PC-9 (cell line): ENCODE data around the gene DCTD. TPM values are rescaled to one million over a fixed set of nuclear protein-coding genes. Genes with fewer than 3 reads are reported as not detected.

Source experiments
- BruUV-seq: library from RNA; stranded (reverse); fragments of 400-500 nt; replicated peaks from 2 replicates; lab custom pipeline; 2021; lab: Mats Ljungman, UMichigan
- CTCF ChIA-PET: fragments of 300-600 bp; sonication (Branson Sonifier 250); formaldehyde crosslinking; loops from one replicate; lab custom pipeline; 2022; ENCODE audit warnings: antibody characterized with exemption; lab: Charles Lee
- POLR2A ChIA-PET: fragments of 300-600 bp; sonication (Branson Sonifier 250); formaldehyde crosslinking; loops from one replicate; lab custom pipeline; 2022; ENCODE audit warnings: antibody characterized with exemption; ENCODE audit not compliant: unreplicated experiment; lab: Charles Lee
- DNase-seq, 2 experiments: peaks; one replicate each; pipeline versions ENCODE4 v3.0.0 to v3.0.0-alpha.2; 2015 to 2022; ENCODE audit warnings: mixed read lengths in 1 of 2
- H2AFZ ChIP-seq: fragments of 200-600 bp; sonication (generic); 2 replicates; pipeline ENCODE4 v1.8.1; 2017; ENCODE audit warnings: antibody characterized with exemption
- H3F3A ChIP-seq: fragments of 200-600 bp; sonication (generic); 2 replicates; pipeline ENCODE4 v1.8.1; 2017; ENCODE audit warnings: antibody characterized with exemption, mild to moderate bottlenecking, low read depth; ENCODE audit not compliant: insufficient read depth
- H3K27ac ChIP-seq: fragments of 200-600 bp; sonication (generic); 2 replicates; pipeline ENCODE4 v1.6.1; 2016; ENCODE audit warnings: mixed run types
- H3K27me3 ChIP-seq: fragments of 200-600 bp; sonication (generic); 2 replicates; pipeline ENCODE4 v1.6.1; 2016; ENCODE audit warnings: low read depth, mixed run types; ENCODE audit not compliant: insufficient read depth
- H3K36me3 ChIP-seq: fragments of 200-600 bp; sonication (generic); 2 replicates; pipeline ENCODE4 v1.6.1; 2016; ENCODE audit warnings: low read depth, mixed run types
- H3K4me1 ChIP-seq: fragments of 200-600 bp; sonication (generic); replicated peaks from 2 replicates; pipeline ENCODE4 v1.6.1; 2016; ENCODE audit warnings: mixed run types; ENCODE audit not compliant: insufficient read depth
- H3K4me2 ChIP-seq: fragments of 200-600 bp; sonication (generic); 2 replicates; pipeline ENCODE4 v1.6.1; 2017; ENCODE audit warnings: mixed run types
- H3K4me3 ChIP-seq: fragments of 200-600 bp; sonication (generic); 2 replicates; pipeline ENCODE4 v1.6.1; 2016; ENCODE audit warnings: mixed run types
- H3K79me2 ChIP-seq: fragments of 200-600 bp; sonication (generic); 2 replicates; pipeline ENCODE4 v1.6.1; 2017; ENCODE audit warnings: low read depth, mixed run types
- H3K9me2 ChIP-seq: fragments of 200-600 bp; sonication (generic); 2 replicates; pipeline ENCODE4 v1.8.1; 2017; ENCODE audit warnings: mild to moderate bottlenecking; ENCODE audit not compliant: insufficient read depth
- H3K9me3 ChIP-seq: fragments of 200-600 bp; sonication (generic); 2 replicates; pipeline ENCODE4 v1.8.1; 2016; ENCODE audit warnings: low read depth; ENCODE audit not compliant: insufficient read depth
- H4K20me1 ChIP-seq: fragments of 200-600 bp; sonication (generic); 2 replicates; pipeline ENCODE4 v1.8.1; 2017; ENCODE audit not compliant: insufficient read depth
- CTCF ChIP-seq: fragments of 200-600 bp; sonication (generic); conservative IDR thresholded peaks from 2 replicates; pipeline ENCODE4 v1.6.1; 2017; ENCODE audit warnings: mixed run types, antibody characterized with exemption, mild to moderate bottlenecking, moderate library complexity
- EZH2 ChIP-seq: fragments of 200-600 bp; sonication (generic); IDR thresholded peaks from 2 replicates; pipeline ENCODE4 v1.8.0; 2017; ENCODE audit warnings: antibody characterized with exemption, low read depth
- intact Hi-C: fragments of 100-400 bp; cut with micrococcal nuclease; formaldehyde crosslinking; loops from one replicate; pipeline ENCODE4 v1.10.0; 2022; ENCODE audit not compliant: unreplicated experiment
- total RNA-seq: library from RNA; stranded (reverse); gene quantifications from 2 replicates; pipeline ENCODE4 v1.2.3, GENCODE V29; 2021

DCTD gene
- total RNA-seq, 1 experiment from 2014 or later, result 116 TPM

- POLR2A ChIA-PET, result no interaction called here
- no peak for DNase-seq
- no TSS peak for BruUV-seq
- Histone ChIP-seq H3K27me3 (no peaks in the 10 kb centered on the region), H3K4me3 (no peak overlapping the region), H4K20me1 (no peaks in the 10 kb centered on the region), H3F3A (no peaks in the 10 kb centered on the region), H3K27ac (no peak overlapping the region), H3K4me1 (no peaks in the 10 kb centered on the region), H3K9me3 (no peaks in the 10 kb centered on the region), H2AFZ (no peak overlapping the region), H3K9me2 (no peaks in the 10 kb centered on the region), H3K36me3 (no peaks in the 10 kb centered on the region), H3K4me2 (no peak overlapping the region), H3K79me2 (no peaks in the 10 kb centered on the region)
- TF ChIP-seq EZH2 (no peak), CTCF (no peak)
- intact Hi-C loops, result no loop called here
- CTCF ChIA-PET, result no interaction called here
These were observed 22.4 kb downstream of the DCTD start for GRCh38 chr4:182894681-182895275.

GRCh38 chr4:182893474-182894080 is 23.6 kb downstream of the DCTD start:
- Histone ChIP-seq H3F3A (no peaks in the 10 kb centered on the region), H3K4me3 (no peak overlapping the region), H3K36me3 (no peaks in the 10 kb centered on the region), H4K20me1 (no peaks in the 10 kb centered on the region), H3K4me1 (no peaks in the 10 kb centered on the region), H3K79me2 (no peaks in the 10 kb centered on the region), H3K27ac (no peak overlapping the region), H3K27me3 (no peaks in the 10 kb centered on the region), H3K4me2 (no peak overlapping the region), H3K9me3 (no peaks in the 10 kb centered on the region), H2AFZ (no peak overlapping the region), H3K9me2 (no peaks in the 10 kb centered on the region)
- ChIA-PET CTCF (interaction anchor here (0.6 kb wide), 2 partner anchors 88 to 1008 kb away, joined by 5 to 9 read pairs; no protein-coding TSS in a partner anchor), POLR2A (no interaction called here)
- BruUV-seq, result no TSS peak
- TF ChIP-seq EZH2 (no peak), CTCF (no peak)
- intact Hi-C loops, result no loop called here
- DNase-seq, result no peak

GRCh38 chr4:182893047-182893446 is 24.1 kb downstream of the DCTD start:
- POLR2A ChIA-PET, result no interaction called here
- CTCF ChIA-PET, result no interaction called here
- intact Hi-C loops, result no loop called here
- DNase-seq, result no peak
- TF ChIP-seq EZH2 (no peak), CTCF (no peak)
- Histone ChIP-seq H4K20me1 (no peaks in the 10 kb centered on the region), H3K4me2 (no peak overlapping the region), H2AFZ (no peak overlapping the region), H3K79me2 (no peaks in the 10 kb centered on the region), H3K27me3 (no peaks in the 10 kb centered on the region), H3F3A (no peaks in the 10 kb centered on the region), H3K4me3 (no peak overlapping the region), H3K9me2 (no peaks in the 10 kb centered on the region), H3K36me3 (no peaks in the 10 kb centered on the region), H3K27ac (no peak overlapping the region), H3K4me1 (no peaks in the 10 kb centered on the region), H3K9me3 (no peaks in the 10 kb centered on the region)
- BruUV-seq, result no TSS peak
